ENCODE measurements around the gene L3MBTL4.

DNA sequence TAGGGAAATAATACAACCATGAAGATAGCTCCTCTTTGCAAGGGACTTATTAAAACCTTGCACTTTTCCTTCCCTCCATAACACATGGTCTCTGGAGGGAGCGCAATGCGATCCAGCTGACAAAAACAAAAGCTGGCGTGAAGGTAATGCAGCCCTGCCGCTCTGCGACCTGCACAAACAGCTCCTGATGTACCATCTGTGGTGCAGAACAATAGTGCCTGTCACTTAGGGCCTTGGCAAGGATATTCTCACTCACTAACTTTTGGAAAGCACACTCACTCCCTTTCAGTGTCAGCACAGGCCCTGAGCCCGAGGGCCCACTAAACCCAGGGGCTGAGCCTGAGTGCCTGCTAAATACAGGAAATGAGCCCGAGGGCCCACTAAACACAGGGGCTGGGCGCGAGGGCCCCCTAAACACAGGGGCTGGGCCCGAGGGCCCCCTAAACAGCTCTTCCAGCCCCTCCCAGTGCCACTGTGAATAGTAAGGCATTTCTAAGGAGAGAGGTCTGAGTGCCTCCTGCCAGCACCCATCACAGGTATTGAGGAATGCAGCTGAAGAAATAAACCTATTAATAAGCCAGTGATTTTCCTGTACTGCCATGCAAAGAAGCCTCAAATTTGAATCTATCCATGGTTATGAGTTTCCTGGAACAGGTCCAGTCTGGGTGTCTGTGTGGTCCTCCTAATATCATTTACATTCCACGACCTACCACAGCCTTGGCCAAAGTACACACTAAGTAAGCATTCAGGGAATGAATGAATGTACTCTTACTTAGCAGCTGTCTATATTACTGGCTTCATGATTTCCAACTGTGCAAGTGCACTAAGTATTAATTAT, 9.3 kb downstream of the L3MBTL4 start:
- no peak for TF ChIP-seq GATA2 (IDR thresholded peaks at IDR 0.05; ENCODE audit: low read depth, low read length)
- no peak for TF ChIP-seq GATA3 (IDR thresholded peaks at IDR 0.05; ENCODE audit: low read depth, low read length)
